HG03521 (cell line): ENCODE results near the gene RAP1B.

Source experiments
- ATAC-seq: cut with Tn5 transposase; IDR thresholded peaks from one replicate; pipeline ENCODE4 v1.9.1; 2021; ENCODE audit warnings: mild to moderate bottlenecking, moderate library complexity; ENCODE audit not compliant: unreplicated experiment

The RAP1B gene

GRCh38 chr12:68611094-68611805 is 551 bp downstream of the RAP1B start:
- no peak for ATAC-seq

GRCh38 chr12:68611806-68612160 is 1.1 kb downstream of the RAP1B start:
- no peak for ATAC-seq

GRCh38 chr12:68612202-68612601 is 1.5 kb downstream of the RAP1B start:
- ATAC-seq, result no peak

- no peak for ATAC-seq
Observed at GRCh38 chr12:68612697-68613096, 2.0 kb downstream of the RAP1B start.

- ATAC-seq, result no peak
Observed at GRCh38 chr12:68613209-68613904, 2.7 kb downstream of the RAP1B start.

GRCh38 chr12:68614105-68614679 is 3.5 kb downstream of the RAP1B start:
- ATAC-seq, result no peak

GRCh38 chr12:68614769-68615168 is 4.1 kb downstream of the RAP1B start:
- no peak for ATAC-seq

DNA sequence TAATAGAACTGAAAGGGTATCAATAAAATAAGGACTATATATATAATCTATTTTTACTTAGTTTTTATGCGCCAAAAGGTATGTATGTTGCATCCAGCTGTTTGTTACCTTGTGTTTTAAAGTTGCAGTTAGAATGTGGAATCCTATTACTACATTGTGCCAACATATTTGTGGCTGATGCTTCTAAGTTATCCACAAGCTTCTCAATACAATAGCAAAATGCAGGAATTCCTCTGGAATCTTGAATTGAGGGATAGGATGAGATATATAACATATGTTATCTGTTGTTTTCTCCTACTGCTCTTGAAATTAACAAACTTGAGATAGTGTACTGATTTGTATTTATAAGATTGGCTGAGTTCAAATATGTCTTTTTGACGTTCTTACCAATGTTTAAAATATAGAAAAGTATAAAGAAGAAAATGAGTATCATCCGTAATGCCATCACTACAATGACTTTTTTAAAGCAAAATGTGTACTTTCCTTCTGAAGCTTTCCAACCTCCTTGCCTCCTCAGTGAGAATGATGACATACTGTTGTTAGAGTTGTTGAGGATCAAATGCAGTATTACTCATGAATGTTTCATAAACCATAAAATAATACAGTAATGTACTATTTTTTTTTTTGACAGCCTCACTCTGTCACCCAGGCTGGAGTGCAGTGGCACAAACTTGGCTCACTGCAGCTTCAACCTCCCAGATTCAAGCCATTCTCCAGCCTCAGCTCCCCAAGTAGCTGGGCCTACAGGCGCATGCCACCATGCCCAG is 6.6 kb downstream of the RAP1B start:
- ATAC-seq, result no peak

DNA sequence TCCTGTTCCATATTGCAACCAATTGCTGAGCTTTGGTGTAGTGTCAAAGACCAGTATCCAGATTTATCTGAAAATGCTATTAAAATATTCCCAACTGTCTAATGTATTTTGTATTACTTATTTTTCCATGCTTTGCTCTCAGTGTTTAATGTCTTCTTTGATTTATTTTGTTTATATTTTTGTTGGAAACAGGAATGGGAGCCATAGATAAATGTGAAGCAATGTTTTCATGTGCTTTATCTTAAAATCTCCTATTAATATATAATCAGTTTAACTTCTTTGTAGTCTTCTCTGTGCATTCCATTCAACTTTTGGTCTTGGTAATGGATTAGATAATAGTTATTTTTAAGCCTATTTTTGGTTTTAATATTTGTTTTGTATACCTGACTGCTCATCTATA is 8.8 kb downstream of the RAP1B start:
- no peak for ATAC-seq

DNA sequence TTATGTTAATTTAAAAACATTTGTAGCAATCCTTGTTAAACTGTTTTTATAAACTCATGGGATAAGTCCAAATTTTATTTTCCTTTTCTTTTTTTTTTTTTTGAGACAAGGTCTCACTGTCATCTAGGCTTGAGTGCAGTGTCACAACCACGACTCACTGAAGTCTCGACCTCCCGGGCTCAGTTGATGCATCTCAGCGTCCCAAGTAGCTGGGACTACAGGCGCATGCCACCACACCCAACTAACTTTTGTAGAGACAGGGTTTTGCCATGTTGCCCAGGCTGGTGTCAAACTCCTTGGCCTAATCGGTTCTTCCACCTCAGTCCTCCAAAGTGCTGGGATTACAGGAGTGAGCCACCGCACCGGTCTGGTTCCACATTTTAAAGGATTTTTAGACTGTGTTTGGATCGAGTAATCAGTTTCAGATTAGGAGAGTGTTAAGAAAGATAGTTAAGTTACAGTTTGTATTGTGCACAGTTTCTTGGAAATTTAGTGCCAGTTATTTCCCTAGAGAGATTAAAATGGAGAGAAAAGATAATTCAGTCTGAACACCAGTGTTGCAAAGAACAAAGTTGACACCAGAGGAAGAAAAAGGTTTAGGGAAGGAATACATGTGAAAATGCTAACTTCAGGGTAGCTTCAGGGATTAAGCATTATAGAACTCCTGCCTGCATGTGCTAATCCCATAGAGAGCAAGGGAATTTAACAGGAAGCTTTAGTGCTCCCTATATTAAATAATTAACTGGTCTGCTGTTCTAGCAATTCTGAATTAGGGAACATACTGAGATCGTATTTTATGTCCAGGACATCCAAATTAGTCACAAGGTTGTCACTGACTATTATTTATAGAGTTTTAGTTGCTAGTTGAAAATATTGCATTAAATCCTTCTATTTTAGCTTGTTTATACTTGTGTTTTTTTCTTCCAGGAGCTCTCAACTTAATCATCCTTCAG is 10.1 kb downstream of the RAP1B start:
- ATAC-seq, result no peak

- ATAC-seq, result no peak
Observed at GRCh38 chr12:68621472-68622081, 10.9 kb downstream of the RAP1B start.

DNA sequence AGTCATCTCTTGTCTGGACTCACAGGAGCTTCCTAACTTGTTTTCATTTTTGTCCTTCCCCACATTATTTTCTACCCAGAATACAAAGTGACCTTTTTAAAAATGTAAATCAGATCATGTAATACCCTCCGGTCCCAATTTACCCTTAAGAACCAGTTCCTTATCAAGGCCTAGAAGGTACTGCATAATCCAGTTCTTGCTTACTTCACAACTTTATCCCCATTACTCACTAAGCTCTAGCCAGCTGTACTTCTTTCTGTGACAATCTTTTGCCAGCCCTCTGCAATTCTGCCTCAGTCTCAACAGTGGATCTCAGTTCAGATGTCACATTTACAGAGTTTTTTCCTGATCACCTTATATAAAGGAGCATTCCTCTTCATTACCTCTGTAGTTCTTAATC is 11.6 kb downstream of the RAP1B start:
- no peak for ATAC-seq

- ATAC-seq, result no peak
Observed at GRCh38 chr12:68623059-68623458, 12.4 kb downstream of the RAP1B start.

DNA sequence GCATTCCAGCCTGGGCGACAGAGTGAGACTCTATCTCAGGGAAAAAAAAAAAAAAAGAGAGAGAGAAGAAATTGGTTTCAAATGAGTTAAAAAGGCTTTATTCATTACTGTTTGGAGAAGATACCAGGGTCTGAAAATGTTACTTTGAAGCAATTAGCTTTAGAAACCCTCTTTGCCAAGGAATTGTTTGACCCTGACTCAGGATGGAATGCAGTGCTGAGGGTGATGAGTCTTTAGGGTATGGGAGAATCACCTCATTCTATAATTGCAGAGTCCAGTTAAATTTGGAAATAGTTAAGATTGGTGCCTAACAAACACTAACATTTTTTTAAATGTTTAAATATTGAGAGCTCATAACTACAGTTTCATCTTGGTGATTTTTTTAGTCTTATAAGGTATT is 13.3 kb downstream of the RAP1B start:
- no peak for ATAC-seq

GRCh38 chr12:68624933-68625332 is 14.2 kb downstream of the RAP1B start:
- ATAC-seq, result no peak

DNA sequence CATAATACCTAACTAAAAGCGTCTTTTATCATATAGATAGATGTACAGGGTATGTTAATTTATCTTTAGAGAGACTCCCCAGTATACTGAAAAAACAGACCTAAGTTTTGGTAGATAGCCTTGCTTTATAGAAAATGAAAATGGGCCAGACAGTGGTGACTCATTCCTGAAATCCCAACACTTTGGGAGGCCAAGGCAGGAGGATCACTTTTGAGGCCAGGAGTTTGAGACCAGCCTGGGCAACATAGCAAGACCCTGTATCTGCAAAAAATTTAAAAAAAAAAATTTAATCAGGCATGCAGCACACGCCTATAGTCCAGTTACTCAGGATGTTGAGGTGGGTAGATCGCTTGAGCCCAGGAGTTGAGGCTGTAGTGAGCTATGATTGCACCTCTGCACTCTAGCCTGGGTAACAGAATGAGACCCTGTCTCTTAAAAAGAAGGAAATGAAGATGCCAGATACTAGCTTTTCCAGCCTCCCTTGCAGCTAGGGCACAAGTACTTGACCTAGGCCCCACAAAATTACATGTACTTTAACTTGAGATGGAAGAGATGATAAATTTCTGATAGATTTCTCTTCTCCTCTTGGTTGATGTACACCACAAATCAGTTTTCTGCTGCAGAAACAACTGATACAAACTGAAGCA is 17.1 kb downstream of the RAP1B start:
- no peak for ATAC-seq

- ATAC-seq, result no peak
Observed at GRCh38 chr12:68628698-68629097, 18.0 kb downstream of the RAP1B start.

DNA sequence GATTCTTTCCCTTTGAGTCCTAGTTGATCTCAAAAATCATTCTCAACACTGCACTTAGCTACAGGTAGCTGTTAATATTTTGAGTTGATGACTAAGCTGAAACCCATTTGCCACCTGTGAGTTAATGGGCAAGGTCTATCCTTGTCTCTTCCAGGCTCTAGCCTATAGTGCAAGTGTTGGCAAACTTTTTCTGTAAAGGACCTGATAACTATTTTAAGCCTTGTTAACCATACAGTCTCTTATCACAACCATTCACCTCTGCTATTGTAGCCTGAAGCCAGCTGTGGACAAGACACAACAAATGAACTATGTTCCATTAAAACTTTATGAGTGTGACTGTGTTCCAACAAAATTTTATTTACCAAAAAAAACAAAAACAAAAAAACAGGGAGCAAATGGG is 19.4 kb downstream of the RAP1B start:
- ATAC-seq, result no peak

DNA sequence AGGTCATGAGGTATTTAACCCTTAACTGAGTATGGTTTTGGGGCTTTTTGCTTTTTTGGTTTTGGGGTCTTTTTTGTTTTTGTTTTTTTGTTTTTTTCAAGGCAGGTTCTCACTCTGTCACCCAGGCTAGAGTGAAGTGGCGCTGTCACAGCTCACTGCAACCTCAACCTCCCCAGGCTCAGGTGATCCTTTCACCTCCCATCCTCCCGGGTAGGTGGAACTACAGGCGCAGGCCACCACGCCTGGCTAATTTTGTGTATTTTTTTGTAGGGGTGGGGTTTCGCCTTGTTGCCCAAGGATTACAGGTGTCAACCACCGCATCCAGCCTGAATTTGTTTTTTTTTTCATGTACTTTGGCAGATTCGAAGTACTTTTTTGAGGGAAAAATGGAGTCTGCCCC is 19.9 kb downstream of the RAP1B start:
- ATAC-seq, result no peak

- no peak for ATAC-seq
Observed at GRCh38 chr12:68631227-68631626, 20.5 kb downstream of the RAP1B start.
